PC-3 (cell line): ENCODE data around the gene RBM18.

Experiments used
- CTCF ChIP-seq: fragments of 300-600 bp; sonication (generic); conservative IDR thresholded peaks from 2 replicates; pipeline ENCODE4 v1.5.1; 2017; ENCODE audit warnings: antibody characterized with exemption, low read depth, mild to moderate bottlenecking, low read length
- EZH2phosphoT487 ChIP-seq: fragments of 300-600 bp; sonication (generic); IDR thresholded peaks from 2 replicates; pipeline ENCODE4 v1.6.1; 2018; ENCODE audit warnings: mild to moderate bottlenecking, antibody characterized with exemption, low read length, borderline replicate concordance

DNA sequence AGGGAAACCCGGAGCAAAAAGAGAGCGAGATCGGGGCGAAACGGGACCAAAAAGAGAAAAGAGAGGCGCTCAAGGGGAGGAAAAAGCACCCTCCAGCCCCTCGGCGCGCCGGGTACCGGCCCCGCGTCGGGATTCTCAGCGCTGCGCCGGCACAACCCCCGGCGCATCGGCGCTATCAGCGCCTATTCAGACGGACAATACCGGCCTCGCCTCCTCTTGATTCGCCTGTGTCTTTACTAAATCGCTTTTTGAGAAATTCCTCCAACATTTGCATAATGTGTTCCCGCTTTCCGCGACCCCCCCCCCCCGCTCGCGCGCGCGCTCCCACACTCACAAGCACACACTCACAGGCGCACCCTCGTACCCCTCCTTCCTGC is 36.5 kb downstream of the RBM18 start:
- TF ChIP-seq CTCF (no peak), EZH2phosphoT487 (no peak; the same call in 1 of the 2 replicates)
